Superior temporal gyrus (tissue), 1 donor: ENCODE data around the gene TNNC1.
A peak's percentile ranks its signal among the peaks of the same experiment; 100 is the strongest.

Experiments
- DNase-seq: peaks from one replicate; pipeline ENCODE4 v3.0.0-alpha.2; 2016; ENCODE audit errors: extremely low spot score

Gene TNNC1

DNA sequence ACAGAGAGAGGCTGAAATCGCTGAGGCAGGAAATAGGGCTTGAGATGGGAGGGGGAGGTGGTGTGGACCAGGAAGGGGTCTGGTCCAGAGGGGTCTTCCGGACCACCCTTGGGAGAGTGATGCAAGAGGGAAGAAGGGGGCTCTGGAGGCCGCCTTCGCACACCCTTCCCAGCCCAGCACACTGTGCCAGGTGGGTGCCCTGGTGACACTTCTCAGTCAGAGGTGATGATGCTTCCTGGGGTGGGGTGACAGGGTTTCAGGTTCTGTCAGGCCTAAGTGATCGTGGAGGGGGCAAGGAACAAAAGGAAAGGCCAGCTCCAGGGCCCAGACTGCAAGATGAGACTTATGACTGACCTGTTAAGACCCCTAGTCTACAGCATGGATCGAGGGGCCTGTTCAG, 21.6 kb downstream of the TNNC1 start:
- DNase-seq: no peak

GRCh38 chr3:52431459-52432223, 22.2 kb downstream of the TNNC1 start:
- no peak for DNase-seq

DNA sequence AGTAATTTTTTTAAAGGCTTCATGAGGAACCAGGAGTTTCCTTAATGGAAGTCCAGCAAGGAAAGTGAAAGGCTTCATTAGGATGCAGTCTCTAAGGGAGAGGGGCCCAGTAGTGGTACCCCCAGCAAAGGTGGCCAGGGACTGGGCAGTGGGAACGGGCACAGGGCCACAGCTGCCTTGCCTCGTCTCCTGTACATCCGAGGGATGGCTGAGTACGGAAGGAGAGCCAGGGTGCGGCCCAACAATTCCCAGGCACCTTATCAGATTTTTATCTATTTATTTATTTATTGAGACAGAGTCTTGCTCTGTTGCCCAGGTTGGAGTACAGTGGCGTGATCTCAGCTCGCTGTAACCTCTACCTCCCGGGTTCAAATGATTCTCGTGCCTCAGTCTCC, 23.4 kb downstream of the TNNC1 start:
- DNase-seq: no peak

DNA sequence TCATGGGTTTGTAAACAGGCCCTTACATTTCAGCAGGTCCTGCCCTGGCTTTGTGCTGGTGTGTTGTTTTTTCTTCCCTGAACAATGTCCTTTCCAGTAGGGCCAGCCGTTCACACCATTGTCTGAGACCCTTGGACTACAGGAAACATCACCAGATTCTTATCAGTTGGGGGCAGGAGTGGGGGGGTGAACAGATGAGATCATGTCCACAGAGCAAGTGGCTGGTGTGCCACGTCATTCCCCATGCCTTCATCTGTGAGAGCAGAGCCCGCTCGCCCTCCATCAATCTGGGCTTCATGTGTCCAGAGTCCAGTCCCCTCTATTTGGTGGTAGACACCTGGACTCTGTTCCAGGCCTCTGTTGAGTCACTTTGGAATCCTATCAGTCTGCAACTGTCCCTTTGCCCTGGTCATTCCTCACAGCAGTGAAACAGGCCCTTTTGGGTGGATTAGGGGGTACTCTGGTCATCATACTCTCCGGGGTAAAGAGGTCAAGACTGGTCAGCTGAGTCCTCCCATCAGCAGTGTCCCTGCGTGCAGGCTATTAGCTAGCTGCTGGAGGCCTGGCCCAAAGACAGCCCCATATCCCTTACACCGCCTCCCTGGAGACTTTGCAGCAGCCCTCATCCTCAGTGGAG, 23.9 kb downstream of the TNNC1 start:
- DNase-seq: no peak

DNA sequence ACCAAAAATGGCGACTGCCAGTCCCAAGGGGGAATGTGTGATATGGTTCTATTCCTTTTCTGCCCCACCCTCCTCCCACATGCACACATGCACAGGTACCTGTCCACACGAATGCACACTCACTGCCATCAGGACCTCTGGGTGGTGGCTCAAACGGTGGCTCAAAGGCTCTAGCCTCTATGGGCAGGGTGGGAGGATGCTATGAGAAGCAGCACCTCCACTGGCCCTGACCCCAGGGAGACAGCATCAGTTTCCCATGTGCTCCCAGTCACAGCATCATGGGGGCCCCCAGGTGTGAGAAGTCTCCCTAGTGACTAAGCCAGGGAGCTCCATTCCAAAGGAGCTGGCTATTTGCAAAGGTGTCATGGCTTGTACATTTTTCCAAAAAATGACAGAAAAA, 24.8 kb downstream of the TNNC1 start:
- no peak for DNase-seq

DNA sequence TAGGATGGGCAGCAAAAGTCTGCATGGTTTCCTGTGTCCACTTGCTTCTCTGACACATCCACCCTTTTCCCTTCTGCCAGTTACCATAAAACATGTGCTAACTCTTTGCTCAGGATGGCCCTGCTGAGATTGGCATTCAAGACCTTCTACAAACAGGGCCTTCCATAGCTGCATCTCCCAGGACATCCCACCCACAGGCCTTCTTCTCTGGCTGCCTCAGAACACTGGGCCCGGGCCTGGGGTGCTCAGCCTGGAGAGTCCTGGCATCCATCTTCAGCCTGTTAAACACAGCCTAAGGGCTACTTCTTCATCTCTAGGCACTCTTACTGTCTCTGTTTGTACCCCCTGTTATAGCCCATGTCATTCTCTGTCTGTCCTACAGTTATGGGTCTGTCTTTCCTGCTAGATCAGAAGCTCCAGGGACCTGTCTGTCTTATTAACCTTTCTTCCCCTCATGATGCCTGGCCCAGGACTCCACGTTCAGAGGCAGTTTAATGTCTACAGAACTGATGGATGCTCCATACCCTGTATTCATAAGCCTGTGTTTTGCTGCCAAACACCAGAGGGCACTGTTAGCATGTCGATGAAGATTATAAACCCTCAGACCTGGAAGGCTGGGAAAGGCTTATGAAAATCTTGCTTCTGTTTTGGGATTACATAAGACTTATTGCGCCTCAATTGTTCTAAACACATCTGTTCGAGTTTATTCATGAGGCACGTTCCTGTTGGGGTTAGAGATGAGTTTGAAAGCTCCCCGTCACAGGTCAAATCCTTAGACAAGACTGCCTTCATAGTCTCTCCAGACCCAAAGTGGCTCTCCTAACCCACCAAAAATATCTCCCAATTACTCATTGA, 25.5 kb downstream of the TNNC1 start:
- peak; percentile 92 for DNase-seq

GRCh38 chr3:52423173-52423572, 30.7 kb downstream of the TNNC1 start:
- no peak for DNase-seq

DNA sequence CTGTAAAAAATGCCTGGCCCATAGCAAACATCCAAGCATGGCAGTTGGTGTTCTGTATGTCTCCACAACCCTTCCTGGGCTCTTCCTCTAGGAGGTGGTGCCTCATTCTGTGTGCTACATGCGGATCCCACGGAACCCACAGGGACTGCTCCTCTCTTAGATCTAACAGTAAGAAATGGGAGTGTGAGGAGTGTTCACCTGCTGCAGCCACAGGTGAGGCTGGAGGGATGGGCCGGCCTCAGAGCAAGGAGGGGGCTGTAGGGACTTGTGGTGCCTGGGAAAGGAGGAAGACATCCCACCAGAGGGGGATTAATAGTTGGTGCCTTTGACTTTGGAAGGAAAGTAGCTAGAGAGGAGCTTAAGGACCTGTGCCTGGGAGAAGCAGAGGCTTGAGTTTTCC, 31.2 kb downstream of the TNNC1 start:
- DNase-seq: no peak

DNA sequence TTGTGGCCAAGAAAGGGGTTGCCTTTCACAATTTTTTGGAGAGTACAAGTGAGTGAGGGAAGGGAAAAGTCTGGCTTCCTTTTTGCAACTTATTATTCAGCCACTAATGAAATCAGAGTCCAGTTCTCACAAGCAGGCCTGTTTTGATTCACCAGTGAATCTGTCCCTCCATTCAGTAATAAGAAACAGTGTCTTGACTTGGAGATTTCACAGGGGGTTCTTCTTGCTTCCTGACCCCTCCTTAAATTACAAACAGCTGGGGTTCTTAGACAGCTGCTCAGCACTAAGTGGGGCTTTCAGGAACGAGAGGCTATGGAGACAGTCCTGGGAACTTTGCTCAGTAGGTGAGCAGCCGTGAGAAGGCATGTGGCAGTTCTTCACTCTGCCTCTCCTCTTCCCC, 33.5 kb downstream of the TNNC1 start:
- DNase-seq: no peak

- DNase-seq: no peak
Measured at GRCh38 chr3:52415800-52416199, 38.0 kb downstream of the TNNC1 start.

GRCh38 chr3:52408466-52408865, 45.4 kb downstream of the TNNC1 start:
- DNase-seq: no peak

DNA sequence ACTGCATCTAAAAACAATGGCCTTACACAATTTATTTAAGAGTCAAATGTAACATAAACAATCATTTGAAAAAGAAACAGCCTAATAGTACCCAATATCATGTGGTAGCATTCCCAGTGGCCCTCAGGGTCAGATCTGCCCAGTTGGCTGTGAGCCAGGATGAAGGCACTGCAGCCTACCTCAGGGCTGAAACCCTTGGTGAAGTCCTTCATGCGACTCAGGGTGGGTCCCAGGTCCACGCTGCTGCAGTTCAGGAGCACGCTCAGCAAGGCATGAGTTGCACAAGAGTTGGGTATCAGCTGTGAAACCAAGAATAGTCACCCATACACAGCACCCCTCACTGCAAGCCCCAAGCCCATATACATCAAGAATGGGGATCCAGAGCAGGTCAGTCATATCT, 46.1 kb downstream of the TNNC1 start:
- no peak for DNase-seq

GRCh38 chr3:52406791-52407510, 46.9 kb downstream of the TNNC1 start:
- DNase-seq: no peak

- DNase-seq: no peak
Measured at GRCh38 chr3:52406231-52406661, 47.6 kb downstream of the TNNC1 start.

DNA sequence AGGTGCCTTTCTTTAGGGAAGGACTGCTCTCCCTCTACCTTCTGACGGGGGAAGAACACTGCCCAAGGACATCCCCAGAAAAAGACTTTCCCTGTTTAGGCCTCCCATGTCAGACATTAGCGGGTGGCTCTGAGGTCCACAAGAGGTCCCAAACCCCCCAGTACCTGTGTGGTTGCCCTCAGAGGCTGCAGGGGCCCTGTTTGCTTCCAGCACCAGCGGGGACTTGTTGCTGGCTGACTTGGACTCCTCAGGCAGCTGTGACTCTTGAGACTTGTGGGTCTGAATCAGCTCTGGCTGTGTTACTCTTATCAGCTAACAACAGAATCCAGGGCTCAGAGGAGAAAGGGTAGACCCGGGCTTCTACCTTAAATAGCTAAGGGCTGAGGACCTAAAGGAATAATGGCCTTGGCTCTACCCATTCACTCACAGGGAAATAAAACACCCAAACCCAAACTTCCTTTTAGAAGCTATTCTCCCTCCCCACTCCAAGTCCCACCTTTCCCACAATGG, 48.2 kb downstream of the TNNC1 start:
- DNase-seq: no peak

DNA sequence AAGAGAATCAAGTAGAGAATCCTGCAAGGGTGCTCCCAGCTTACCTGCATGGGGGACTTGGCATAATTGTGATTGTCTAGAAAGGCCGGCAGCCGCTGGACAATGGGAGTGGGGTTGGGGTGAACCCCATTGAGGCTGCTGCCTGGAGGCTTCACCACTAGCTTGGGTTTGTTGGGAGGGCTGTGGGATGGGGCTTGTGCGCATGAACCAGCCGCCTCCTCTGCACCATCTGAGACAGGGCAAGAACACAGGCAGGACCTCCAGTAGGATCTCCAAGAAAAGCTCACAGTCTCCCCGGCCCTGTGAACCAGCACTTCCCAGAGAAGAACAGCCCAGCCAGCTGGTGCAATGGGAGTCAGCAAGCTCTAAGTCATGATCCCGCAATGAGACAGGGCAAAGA, 48.8 kb downstream of the TNNC1 start:
- DNase-seq: no peak

DNA sequence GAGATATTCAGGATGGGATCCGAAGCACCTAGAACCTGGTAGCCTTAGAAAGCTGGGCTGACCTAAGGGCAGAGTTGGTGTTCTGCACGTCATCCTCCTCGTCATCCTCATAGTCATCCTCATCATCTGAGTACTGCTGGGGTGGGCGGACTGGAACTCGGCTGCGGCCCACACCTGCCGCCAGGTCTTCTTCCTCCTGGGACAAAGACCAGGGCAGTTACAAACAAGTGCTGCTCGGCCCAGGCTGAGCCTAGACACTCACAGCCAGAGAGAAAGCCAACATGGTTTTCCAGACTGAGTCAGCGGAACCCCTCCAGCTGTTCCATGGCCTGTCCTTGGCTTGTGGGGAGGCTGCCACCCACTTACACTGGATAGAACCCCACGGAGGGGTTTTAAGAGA, 49.5 kb downstream of the TNNC1 start:
- DNase-seq: no peak

DNA sequence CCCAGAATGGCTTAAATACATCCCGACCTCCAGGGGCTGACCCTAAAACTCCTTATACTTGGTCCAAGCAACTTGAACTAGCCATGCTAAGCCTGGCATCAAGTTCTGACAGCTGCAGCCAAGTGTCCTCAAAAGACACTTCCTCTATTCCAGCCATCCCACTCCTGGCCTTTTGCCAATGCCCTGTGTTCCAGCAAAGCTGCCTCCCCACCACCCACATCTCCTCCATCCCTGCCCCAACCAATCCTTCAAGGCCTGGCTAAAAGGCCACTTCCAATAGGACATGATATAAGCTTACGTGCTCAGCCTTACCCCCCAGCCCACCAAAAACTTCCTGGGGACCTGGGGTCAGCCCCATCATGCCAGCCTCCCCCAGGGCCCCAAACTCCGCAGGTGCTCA, 49.9 kb downstream of the TNNC1 start:
- no peak for DNase-seq

DNA sequence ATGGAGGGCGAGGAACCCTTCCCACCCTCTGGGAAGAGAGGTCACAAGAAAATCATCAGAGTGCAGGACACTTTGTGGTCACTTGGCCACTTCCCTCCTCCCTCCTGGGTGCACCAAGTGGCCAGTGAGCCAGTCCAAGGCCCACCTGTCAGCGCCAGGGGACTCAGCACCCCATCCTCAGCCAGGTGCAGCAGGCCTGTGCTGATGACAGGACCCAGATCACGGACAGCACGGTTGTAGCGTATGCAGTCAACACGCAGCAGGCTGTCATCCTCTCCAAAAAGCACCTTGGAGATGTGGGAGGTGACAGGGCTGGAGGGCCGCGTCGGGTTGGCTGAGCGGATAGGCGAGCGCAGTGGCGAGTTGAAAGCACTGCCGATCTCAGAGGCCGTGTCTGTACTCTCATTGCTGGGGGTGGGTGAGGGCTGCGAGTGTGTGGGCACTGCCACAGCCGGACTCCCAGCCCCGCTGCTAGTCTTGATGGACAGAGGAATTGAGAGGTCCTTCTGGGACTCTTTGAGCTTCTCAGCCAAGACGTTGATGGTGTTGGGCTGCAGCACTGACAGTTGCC, 50.5 kb downstream of the TNNC1 start:
- no peak for DNase-seq

DNA sequence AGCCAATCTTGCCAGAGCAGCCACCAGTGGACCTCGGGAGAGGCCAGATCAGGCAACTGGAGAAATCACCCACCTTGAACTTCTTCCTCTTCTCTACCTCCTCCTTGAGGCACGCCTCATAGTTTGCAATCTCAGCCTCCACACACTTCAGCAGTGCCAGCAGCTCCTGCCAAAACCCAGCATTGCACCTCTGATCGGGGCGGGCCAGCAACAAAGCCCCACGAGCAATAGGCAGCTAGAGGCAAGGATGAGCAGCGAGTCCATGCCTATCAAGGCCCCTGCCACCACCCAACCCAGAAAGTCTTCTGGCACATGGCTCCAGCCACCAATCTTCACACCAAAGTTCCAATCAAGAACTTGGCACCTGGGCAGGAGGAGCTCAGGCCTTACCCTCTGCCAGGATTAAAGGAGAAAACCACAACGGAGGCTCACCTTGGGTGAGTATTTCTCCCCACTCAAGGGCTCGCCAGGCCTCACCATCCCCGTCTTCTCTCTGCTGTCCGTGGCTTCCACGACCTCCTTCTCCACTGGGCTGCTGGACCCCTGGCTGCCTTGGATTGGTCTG, 51.1 kb downstream of the TNNC1 start:
- no peak for DNase-seq

DNA sequence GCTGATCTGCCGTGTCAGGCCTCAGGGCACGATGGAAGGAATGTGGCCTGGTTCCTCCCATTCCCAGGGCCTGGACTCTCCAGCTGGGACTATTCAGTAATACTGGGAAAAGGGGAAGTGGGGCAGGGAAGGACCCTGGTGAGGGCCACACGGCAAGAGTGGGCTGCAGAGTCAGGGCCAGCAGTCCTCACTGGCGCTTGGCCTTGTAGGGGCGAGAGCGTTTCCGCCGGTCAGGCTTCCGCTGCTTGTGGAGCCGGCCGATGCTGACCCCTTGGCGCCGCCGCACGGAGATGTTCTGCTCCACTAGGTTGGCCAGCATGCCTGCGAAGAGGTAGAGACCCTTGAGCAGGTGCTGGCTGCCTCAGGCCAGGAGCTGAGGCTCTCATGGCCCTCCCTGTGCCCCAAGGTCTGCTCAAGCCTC, 51.7 kb downstream of the TNNC1 start:
- DNase-seq: no peak
